Stimulated activated CD4-positive, alpha-beta T cell treated with anti-CD3 and anti-CD28 coated beads, TNF-alpha, amount 100 ng/mL, for 4 hours (primary cell): Measurements from ENCODE around the gene CMTM3.
"Not testable (repeated sequence)": the region's sequence is repeated elsewhere in the genome, so short reads cannot be mapped to it uniquely, and the experiment has no call there.

Source experiments
- DNase-seq, 3 experiments: peaks; one replicate each; pipeline ENCODE4 v3.0.0-alpha.2; 2020; ENCODE audit warnings: low read depth in 3 of 3

CMTM3 gene

GRCh38 chr16:66581246-66581952, 23.1 kb upstream of the CMTM3 start:
- DNase-seq, result no peak

- DNase-seq, result no peak
These were observed 18.8 kb upstream of the CMTM3 start for GRCh38 chr16:66585481-66586239.

- DNase-seq, result no peak
These were observed 16.5 kb upstream of the CMTM3 start for GRCh38 chr16:66587881-66588600.

GRCh38 chr16:66588981-66589713, 15.4 kb upstream of the CMTM3 start:
- DNase-seq, result peak in 2 of 3 experiments; percentile 26 to 41

- DNase-seq, result no peak
These were observed 14.2 kb upstream of the CMTM3 start for GRCh38 chr16:66590322-66590721.

GRCh38 chr16:66591018-66591417, 13.5 kb upstream of the CMTM3 start:
- DNase-seq, result no peak

GRCh38 chr16:66592241-66592640, 12.3 kb upstream of the CMTM3 start:
- DNase-seq, result no peak

- DNase-seq, result no peak
These were observed 11.7 kb upstream of the CMTM3 start for GRCh38 chr16:66592814-66593213.

GRCh38 chr16:66594739-66595138, 9.8 kb upstream of the CMTM3 start:
- DNase-seq, result no peak

- not testable (repeated sequence) for DNase-seq
These were observed 7.9 kb upstream of the CMTM3 start for GRCh38 chr16:66596559-66596958.

- DNase-seq, result no peak
These were observed 7.3 kb upstream of the CMTM3 start for GRCh38 chr16:66596986-66597848.

GRCh38 chr16:66598111-66598510, 6.4 kb upstream of the CMTM3 start:
- no peak for DNase-seq

- no peak for DNase-seq
These were observed 4.8 kb upstream of the CMTM3 start for GRCh38 chr16:66599726-66600125.

- DNase-seq, result no peak
These were observed 4.0 kb upstream of the CMTM3 start for GRCh38 chr16:66600477-66600876.

- DNase-seq, result no peak
These were observed 3.0 kb upstream of the CMTM3 start for GRCh38 chr16:66601471-66601870.

GRCh38 chr16:66603537-66604375, 748 bp upstream of the CMTM3 start:
- peak; percentile 39 to 56 (median 46) for DNase-seq

GRCh38 chr16:66605177-66605978, 874 bp downstream of the CMTM3 start:
- peak; percentile 21 to 32 (median 27) for DNase-seq

- no peak for DNase-seq
These were observed 1.7 kb downstream of the CMTM3 start for GRCh38 chr16:66605979-66606751.
